Esophagus squamous epithelium (tissue), 5 donors: ENCODE data around the gene S100PBP. TPM values are rescaled to one million over a fixed set of nuclear protein-coding genes. Genes with fewer than 3 reads are reported as not detected.

ENCODE experiments used
- DNase-seq: peaks from one replicate; lab custom pipeline; 2025; lab: John Stamatoyannopoulos, UW
- H3K27ac ChIP-seq, 4 donors: fragments of 200-600 bp; sonication (generic); one replicate each; pipeline ENCODE4 v1.5.1; 2016 to 2019; ENCODE audit warnings: mild to moderate bottlenecking in 1 of 4
- H3K27me3 ChIP-seq, 4 donors: fragments of 200-600 bp; sonication (generic); 1 replicate in 3 of 4; 2 replicates in 1 of 4; pipeline versions ENCODE4 v1.5.1 to v1.6.0; 2017 to 2021; ENCODE audit warnings: antibody characterized with exemption in 1 of 4
- H3K36me3 ChIP-seq, 3 donors: fragments of 200-600 bp; sonication (generic); one replicate each; pipeline ENCODE4 v1.5.1; 2016 to 2019
- H3K4me1 ChIP-seq, 3 donors: fragments of 200-600 bp; sonication (generic); one replicate each; pipeline ENCODE4 v1.5.1; 2017 to 2019
- H3K4me3 ChIP-seq, 4 donors: fragments of 200-600 bp; sonication (generic); 1 replicate in 3 of 4; 2 replicates in 1 of 4; pipeline ENCODE4 v1.5.1; 2016 to 2019; ENCODE audit warnings: mild to moderate bottlenecking in 2 of 4, moderate library complexity in 1 of 4
- H3K9me3 ChIP-seq, 3 donors: fragments of 200-600 bp; sonication (generic); one replicate each; pipeline ENCODE4 v1.5.1; 2016 to 2019
- CTCF ChIP-seq, 6 experiments: fragments of 450-650 bp in 4 of 6; fragments of 200-600 bp in 2 of 6; sonication (generic) in 2 of 6; IDR thresholded peaks; one replicate each; pipeline ENCODE4 v1.5.1; 2016 to 2019; ENCODE audit warnings: antibody characterized with exemption in 6 of 6, mild to moderate bottlenecking in 4 of 6, moderate library complexity in 4 of 6
- POLR2A ChIP-seq, 4 donors: fragments of 450-650 bp; IDR thresholded peaks; one replicate each; pipeline ENCODE4 v1.6.1; 2017; ENCODE audit warnings: antibody characterized with exemption in 4 of 4, mild to moderate bottlenecking in 4 of 4, moderate library complexity in 3 of 4
- WGBS, 2 donors: methylation state at CpG; one replicate each; pipeline ENCODE4 v1.1.5; 2018; 5-methylcytosine and 5-hydroxymethylcytosine counted together
- intact Hi-C: fragments of 100-400 bp; cut with DNase I; formaldehyde crosslinking; loops from one replicate; pipeline ENCODE4 v1.15.0; 2022
- total RNA-seq, 4 donors: library from RNA; depleted of rRNA; stranded (reverse); fragments of >200 nt; gene quantifications; one replicate each; pipeline ENCODE4 v1.1.0, GENCODE V29; 2016
- donor health status: DM: yes; HTN: yes; CAD: no.

Gene S100PBP
- total RNA-seq, 4 donors from 2014 or later = 6.5 to 20.0 (median 11.9) TPM

- H3K9me3 ChIP-seq = no peaks in the 10 kb centered on the region
- TF ChIP-seq CTCF (IDR thresholded peaks at IDR 0.05) (no peak), POLR2A (IDR thresholded peaks at IDR 0.05) (no peak)
- no peak overlapping the region for H3K27ac ChIP-seq
- H3K4me1 ChIP-seq = peaks cover 18 to 40% (median 27%) of the 10 kb centered on the region in 3 donors
- peaks cover 0 to 21% (median 0%) of the 10 kb centered on the region in 3 donors for H3K36me3 ChIP-seq
- H3K27me3 ChIP-seq = peaks cover 0 to 40% (median 2%) of the 10 kb centered on the region in 4 donors
- intact Hi-C loops = no loop called here
- WGBS, 2 donors = 93 to 100% methylated on average over 2 to 4 of the region's 9 CpGs
- no peak for DNase-seq
- no peak overlapping the region for H3K4me3 ChIP-seq
These were observed 80.6 kb downstream of the S100PBP start for GRCh38 chr1:32898056-32898455.

GRCh38 chr1:32898958-32899357 is 81.5 kb downstream of the S100PBP start:
- H3K9me3 ChIP-seq = no peaks in the 10 kb centered on the region
- intact Hi-C loops = no loop called here
- peaks cover 0 to 31% (median under 1%) of the 10 kb centered on the region in 4 donors for H3K27me3 ChIP-seq
- peaks cover 9 to 31% (median 20%) of the 10 kb centered on the region in 3 donors for H3K4me1 ChIP-seq
- WGBS, 2 donors = 89 to 94% methylated on average over 3 of the region's 3 CpGs
- no peak overlapping the region for H3K4me3 ChIP-seq
- TF ChIP-seq POLR2A (IDR thresholded peaks at IDR 0.05) (no peak), CTCF (IDR thresholded peaks at IDR 0.05) (no peak)
- no peak overlapping the region for H3K27ac ChIP-seq
- no peak for DNase-seq
- H3K36me3 ChIP-seq = peaks cover 0 to 21% (median 0%) of the 10 kb centered on the region in 3 donors

GRCh38 chr1:32899586-32900296 is 82.3 kb downstream of the S100PBP start:
- peak overlapping the region in 2 of 4 donors; percentile 65 to 92 for H3K4me3 ChIP-seq
- 72 to 93% methylated on average over 6 of the region's 7 CpGs for WGBS, 2 donors

GRCh38 chr1:32900371-32900955 is 83.0 kb downstream of the S100PBP start:
- no peaks in the 10 kb centered on the region for H3K9me3 ChIP-seq
- peaks cover 0 to 6% (median 0%) of the 10 kb centered on the region in 3 donors for H3K36me3 ChIP-seq
- peak overlapping the region; percentile 52 to 92 (median 68) for H3K4me3 ChIP-seq
- DNase-seq = no peak
- H3K27ac ChIP-seq = peak overlapping the region; percentile 72 to 83 (median 80)
- WGBS, 2 donors = 19 to 26% methylated on average over 5 to 11 of the region's 22 CpGs
- intact Hi-C loops = no loop called here
- H3K27me3 ChIP-seq = peaks cover 0 to 22% (median 0%) of the 10 kb centered on the region in 4 donors
- peaks cover 9 to 33% (median 20%) of the 10 kb centered on the region in 3 donors for H3K4me1 ChIP-seq
- TF ChIP-seq POLR2A (IDR thresholded peaks at IDR 0.05) (no peak), CTCF (IDR thresholded peaks at IDR 0.05) (no peak)

More at GRCh38 chr1:32899586-32900296, 82.3 kb downstream of the S100PBP start:
- Histone ChIP-seq H3K36me3 (peaks cover 0 to 13% (median 0%) of the 10 kb centered on the region in 3 donors), H3K9me3 (no peaks in the 10 kb centered on the region), H3K27me3 (peaks cover 0 to 23% (median 0%) of the 10 kb centered on the region in 4 donors), H3K4me1 (peaks cover 9 to 32% (median 20%) of the 10 kb centered on the region in 3 donors), H3K27ac (no peak overlapping the region)
- TF ChIP-seq CTCF (IDR thresholded peaks at IDR 0.05) = no peak
- TF ChIP-seq POLR2A (IDR thresholded peaks at IDR 0.05) = no peak
- intact Hi-C loops = no loop called here
- DNase-seq = no peak
